ENCODE measurements around the gene NELL1. TPM values are rescaled to one million over a fixed set of nuclear protein-coding genes. Genes with fewer than 3 reads are reported as not detected.

NELL1 gene
- total RNA-seq, 1 donor from 2014 or later: 0.29 TPM

DNA sequence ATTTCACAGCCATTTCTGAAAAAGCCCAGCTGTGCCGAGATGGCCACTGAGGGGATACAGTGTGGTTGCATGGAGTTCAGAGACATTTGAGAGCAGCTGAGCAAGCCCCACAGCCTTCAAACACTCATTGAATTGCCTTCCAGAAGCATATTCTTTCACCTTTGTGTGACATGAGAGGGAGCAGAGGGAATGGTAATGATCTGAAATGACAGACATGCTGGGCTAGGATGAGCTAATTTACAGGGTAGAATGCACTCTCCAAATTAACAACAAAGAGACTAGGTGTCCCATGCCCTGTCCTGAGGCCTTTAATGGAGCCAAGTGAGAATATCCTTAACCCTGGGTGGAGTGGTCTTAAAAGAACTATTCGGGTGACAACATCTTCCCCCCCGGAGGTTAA lies 585.4 kb downstream of the NELL1 start:
- DNase-seq: no peak
- Mint-ChIP-seq H3K9me3 (ENCODE audit: unreplicated experiment) (no peaks in the 10 kb centered on the region), H3K27me3 (ENCODE audit: unreplicated experiment) (no peaks in the 10 kb centered on the region), H3K36me3 (ENCODE audit: unreplicated experiment) (no peaks in the 10 kb centered on the region), H3K4me3 (ENCODE audit: unreplicated experiment) (no peak overlapping the region), H3K27ac (ENCODE audit: unreplicated experiment) (no peak overlapping the region), H3K4me1 (ENCODE audit: low read depth, unreplicated experiment) (peaks cover 7% of the 10 kb centered on the region)
- TF ChIP-seq, protein P1, sequence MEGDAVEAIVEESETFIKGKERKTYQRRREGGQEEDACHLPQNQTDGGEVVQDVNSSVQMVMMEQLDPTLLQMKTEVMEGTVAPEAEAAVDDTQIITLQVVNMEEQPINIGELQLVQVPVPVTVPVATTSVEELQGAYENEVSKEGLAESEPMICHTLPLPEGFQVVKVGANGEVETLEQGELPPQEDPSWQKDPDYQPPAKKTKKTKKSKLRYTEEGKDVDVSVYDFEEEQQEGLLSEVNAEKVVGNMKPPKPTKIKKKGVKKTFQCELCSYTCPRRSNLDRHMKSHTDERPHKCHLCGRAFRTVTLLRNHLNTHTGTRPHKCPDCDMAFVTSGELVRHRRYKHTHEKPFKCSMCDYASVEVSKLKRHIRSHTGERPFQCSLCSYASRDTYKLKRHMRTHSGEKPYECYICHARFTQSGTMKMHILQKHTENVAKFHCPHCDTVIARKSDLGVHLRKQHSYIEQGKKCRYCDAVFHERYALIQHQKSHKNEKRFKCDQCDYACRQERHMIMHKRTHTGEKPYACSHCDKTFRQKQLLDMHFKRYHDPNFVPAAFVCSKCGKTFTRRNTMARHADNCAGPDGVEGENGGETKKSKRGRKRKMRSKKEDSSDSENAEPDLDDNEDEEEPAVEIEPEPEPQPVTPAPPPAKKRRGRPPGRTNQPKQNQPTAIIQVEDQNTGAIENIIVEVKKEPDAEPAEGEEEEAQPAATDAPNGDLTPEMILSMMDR (IDR thresholded peaks at IDR 0.05; ENCODE audit: partially characterized antibody, unreplicated experiment): no peak

DNA sequence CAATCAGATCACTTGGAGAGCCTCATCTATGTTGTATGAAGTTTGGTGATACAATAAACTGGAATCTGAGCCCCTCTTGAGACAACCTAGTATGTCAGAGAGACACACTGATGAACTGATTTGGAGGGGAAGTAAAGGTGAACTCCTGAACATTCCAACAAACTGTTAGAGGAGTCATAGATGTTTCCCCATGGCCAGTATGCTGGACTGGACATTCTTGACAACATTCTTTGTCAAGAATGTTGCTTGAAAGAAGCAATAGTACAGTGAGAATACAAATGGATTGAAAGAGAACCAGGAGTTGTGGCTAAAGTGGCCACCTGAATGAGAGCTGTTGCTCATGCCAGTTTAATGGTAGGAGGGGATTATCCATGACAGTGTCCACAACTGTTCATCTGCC lies 588.1 kb downstream of the NELL1 start:
- H3K36me3 Mint-ChIP-seq (ENCODE audit: unreplicated experiment): no peaks in the 10 kb centered on the region
- TF ChIP-seq, protein P1 (IDR thresholded peaks at IDR 0.05; ENCODE audit: partially characterized antibody, unreplicated experiment): no peak
- H3K4me3 Mint-ChIP-seq (ENCODE audit: unreplicated experiment): no peak overlapping the region
- H3K9me3 Mint-ChIP-seq (ENCODE audit: unreplicated experiment): no peaks in the 10 kb centered on the region
- H3K27me3 Mint-ChIP-seq (ENCODE audit: unreplicated experiment): no peaks in the 10 kb centered on the region
- peaks cover 7% of the 10 kb centered on the region for H3K4me1 Mint-ChIP-seq (ENCODE audit: low read depth, unreplicated experiment)
- DNase-seq: no peak
- no peak overlapping the region for H3K27ac Mint-ChIP-seq (ENCODE audit: unreplicated experiment)

DNA sequence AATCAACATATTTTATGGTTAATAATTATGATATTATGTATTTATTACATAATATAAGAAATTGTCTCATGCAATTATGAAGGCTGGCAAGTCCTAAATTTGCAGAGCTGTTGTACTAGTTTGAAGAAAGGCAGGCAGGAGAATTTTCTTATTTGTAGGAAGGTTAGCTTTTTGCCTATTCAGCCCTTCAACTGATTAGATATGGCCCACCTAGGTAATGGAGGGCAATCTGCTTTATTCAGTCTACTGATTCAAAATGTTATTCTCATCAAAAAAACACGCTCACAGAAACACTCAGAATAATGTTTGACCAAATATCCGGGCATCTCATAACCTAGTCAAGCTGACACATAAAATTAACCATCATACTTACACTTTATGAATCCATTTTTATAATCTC lies 589.0 kb downstream of the NELL1 start:
- no peak for DNase-seq
- H3K27me3 Mint-ChIP-seq (ENCODE audit: unreplicated experiment): no peaks in the 10 kb centered on the region
- TF ChIP-seq, protein P1 (IDR thresholded peaks at IDR 0.05; ENCODE audit: partially characterized antibody, unreplicated experiment): no peak
- H3K27ac Mint-ChIP-seq (ENCODE audit: unreplicated experiment): no peak overlapping the region
- no peak overlapping the region for H3K4me3 Mint-ChIP-seq (ENCODE audit: unreplicated experiment)
- no peaks in the 10 kb centered on the region for H3K36me3 Mint-ChIP-seq (ENCODE audit: unreplicated experiment)
- no peaks in the 10 kb centered on the region for H3K9me3 Mint-ChIP-seq (ENCODE audit: unreplicated experiment)
- peaks cover 7% of the 10 kb centered on the region for H3K4me1 Mint-ChIP-seq (ENCODE audit: low read depth, unreplicated experiment)

DNA sequence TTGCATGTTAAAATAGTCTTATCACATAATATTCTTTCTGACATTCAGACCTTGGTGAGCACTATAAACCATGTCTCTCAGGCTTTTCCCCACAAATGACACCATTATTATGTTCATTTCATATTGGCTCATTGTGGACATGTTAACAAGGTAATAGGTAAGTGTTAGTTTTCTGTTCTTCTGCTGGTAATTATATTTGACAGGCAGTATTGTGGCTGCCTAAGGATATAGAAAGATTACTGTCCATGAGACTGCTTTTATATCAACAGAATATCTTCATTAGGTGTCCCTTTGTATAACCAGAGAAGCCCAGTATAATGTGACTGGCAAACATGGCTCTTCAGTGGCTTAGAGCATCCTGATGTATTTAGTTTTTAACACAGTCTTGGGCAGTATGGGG lies 590.7 kb downstream of the NELL1 start:
- H3K9me3 Mint-ChIP-seq (ENCODE audit: unreplicated experiment): no peaks in the 10 kb centered on the region
- H3K36me3 Mint-ChIP-seq (ENCODE audit: unreplicated experiment): no peaks in the 10 kb centered on the region
- H3K4me3 Mint-ChIP-seq (ENCODE audit: unreplicated experiment): no peak overlapping the region
- H3K27ac Mint-ChIP-seq (ENCODE audit: unreplicated experiment): no peak overlapping the region
- no peaks in the 10 kb centered on the region for H3K27me3 Mint-ChIP-seq (ENCODE audit: unreplicated experiment)
- no peak for DNase-seq
- TF ChIP-seq, protein P1 (IDR thresholded peaks at IDR 0.05; ENCODE audit: partially characterized antibody, unreplicated experiment): no peak
- H3K4me1 Mint-ChIP-seq (ENCODE audit: low read depth, unreplicated experiment): no peaks in the 10 kb centered on the region

DNA sequence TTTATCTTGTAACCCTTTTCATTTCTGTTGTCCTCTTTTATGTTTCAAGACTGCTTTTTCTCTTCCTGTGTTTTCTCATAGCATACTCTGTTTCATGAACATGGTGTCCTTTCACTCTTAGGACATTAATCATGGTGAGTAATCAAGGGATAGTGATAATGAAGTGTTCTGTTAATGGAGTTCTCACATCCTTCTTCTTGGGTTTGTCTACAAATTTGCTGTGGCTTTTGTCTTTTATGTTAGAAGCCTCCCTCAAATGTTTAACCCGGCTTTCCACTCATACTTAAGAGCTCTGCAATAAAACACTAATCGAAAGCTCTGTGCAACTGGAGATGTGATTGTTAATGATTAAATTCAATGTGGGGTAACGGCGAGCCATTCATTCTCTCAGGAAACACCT lies 593.6 kb downstream of the NELL1 start:
- H3K4me3 Mint-ChIP-seq (ENCODE audit: unreplicated experiment): no peak overlapping the region
- H3K27me3 Mint-ChIP-seq (ENCODE audit: unreplicated experiment): peaks cover 2% of the 10 kb centered on the region
- no peak overlapping the region for H3K27ac Mint-ChIP-seq (ENCODE audit: unreplicated experiment)
- DNase-seq: no peak
- H3K36me3 Mint-ChIP-seq (ENCODE audit: unreplicated experiment): no peaks in the 10 kb centered on the region
- TF ChIP-seq, protein P1 (IDR thresholded peaks at IDR 0.05; ENCODE audit: partially characterized antibody, unreplicated experiment): no peak
- H3K9me3 Mint-ChIP-seq (ENCODE audit: unreplicated experiment): no peaks in the 10 kb centered on the region
- peaks cover 3% of the 10 kb centered on the region for H3K4me1 Mint-ChIP-seq (ENCODE audit: low read depth, unreplicated experiment)
